Keratinocyte (primary cell): ENCODE measurements around the gene NCAPG. TPM values are rescaled to one million over a fixed set of nuclear protein-coding genes. Genes with fewer than 3 reads are reported as not detected.
"Not testable (repeated sequence)": the region's sequence is repeated elsewhere in the genome, so short reads cannot be mapped to it uniquely, and the experiment has no call there.

ENCODE experiments used
- DNase-seq: peaks from one replicate; pipeline ENCODE4 v3.0.0-alpha.2; 2011; ENCODE audit warnings: low read depth, missing footprints, low spot score
- FAIRE-seq: peaks from 2 replicates; lab custom pipeline; 2011; peaks lifted over from hg19 to GRCh38; lab: Jason Lieb, UNC
- H2AFZ ChIP-seq: 2 replicates; pipeline ENCODE4 v1.6.0; 2012; ENCODE audit warnings: low read length, control low read depth, inconsistent platforms; ENCODE audit not compliant: control insufficient read depth
- H3K27ac ChIP-seq: 2 replicates; pipeline ENCODE4 v1.5.1; 2011; ENCODE audit warnings: low read length; ENCODE audit not compliant: control insufficient read depth, insufficient read depth
- H3K27me3 ChIP-seq: 3 replicates; pipeline ENCODE4 v1.6.0; 2011; ENCODE audit warnings: low read length; ENCODE audit not compliant: control insufficient read depth, insufficient read depth; ENCODE audit errors: extremely low read depth
- H3K36me3 ChIP-seq, 2 experiments: 2 replicates in 1 of 2; 3 replicates in 1 of 2; pipeline ENCODE4 v1.5.1; 2011; ENCODE audit warnings: low read length in 2 of 2, mild to moderate bottlenecking in 1 of 2; ENCODE audit not compliant: control insufficient read depth in 2 of 2, insufficient read depth in 2 of 2; ENCODE audit errors: extremely low read depth in 1 of 2
- H3K4me1 ChIP-seq: 3 replicates; pipeline ENCODE4 v1.5.1; 2011; ENCODE audit warnings: low read length; ENCODE audit not compliant: control insufficient read depth, insufficient read depth; ENCODE audit errors: extremely low read depth
- H3K4me2 ChIP-seq: 3 replicates; pipeline ENCODE4 v1.6.0; 2011; ENCODE audit warnings: low read depth, low read length; ENCODE audit not compliant: control insufficient read depth, insufficient read depth; ENCODE audit errors: extremely low read depth
- H3K4me3 ChIP-seq, 3 experiments: fragments of 200-600 bp in 1 of 3; sonication (generic) in 1 of 3; 2 replicates in 2 of 3; 3 replicates in 1 of 3; pipeline ENCODE4 v1.5.1; 2011 to 2016; ENCODE audit warnings: low read length in 3 of 3, mild to moderate bottlenecking in 3 of 3, control low read depth in 2 of 3, inconsistent platforms in 1 of 3, low read depth in 1 of 3, mixed read lengths in 1 of 3, mixed run types in 1 of 3, moderate library complexity in 1 of 3; ENCODE audit not compliant: control insufficient read depth in 2 of 3, insufficient read depth in 2 of 3; ENCODE audit errors: extremely low read depth in 1 of 3
- H3K79me2 ChIP-seq: 2 replicates; pipeline ENCODE4 v1.6.0; 2012; ENCODE audit warnings: low read length; ENCODE audit not compliant: control insufficient read depth, insufficient read depth
- H3K9ac ChIP-seq: 3 replicates; pipeline ENCODE4 v1.6.0; 2011; ENCODE audit warnings: low read length; ENCODE audit not compliant: control insufficient read depth, insufficient read depth; ENCODE audit errors: extremely low read depth
- H3K9me1 ChIP-seq: 3 replicates; pipeline ENCODE4 v1.6.0; 2011; ENCODE audit warnings: low read length; ENCODE audit not compliant: control insufficient read depth, insufficient read depth; ENCODE audit errors: extremely low read depth
- H3K9me3 ChIP-seq: 2 replicates; pipeline ENCODE4 v1.5.1; 2012; ENCODE audit warnings: low read depth, low read length; ENCODE audit not compliant: control insufficient read depth
- H4K20me1 ChIP-seq: 3 replicates; pipeline ENCODE4 v1.6.0; 2011; ENCODE audit warnings: low read length; ENCODE audit not compliant: control insufficient read depth, insufficient read depth; ENCODE audit errors: extremely low read depth
- CTCF ChIP-seq, 3 experiments: IDR thresholded peaks in 1 of 3; conservative IDR thresholded peaks in 1 of 3; optimal IDR thresholded peaks in 1 of 3; 2 replicates in 2 of 3; 3 replicates in 1 of 3; pipeline versions ENCODE3 to v1.5.1; 2011; ENCODE audit warnings: low read length in 3 of 3, mild to moderate bottlenecking in 3 of 3, moderate library complexity in 2 of 3, control low read depth in 1 of 3, inconsistent platforms in 1 of 3; ENCODE audit not compliant: insufficient read depth in 2 of 3; ENCODE audit errors: extremely low read depth in 1 of 3
- EZH2 ChIP-seq: IDR thresholded peaks from one replicate; pipeline ENCODE4 v1.6.1; 2012; ENCODE audit warnings: inconsistent platforms, mild to moderate bottlenecking, low read length, moderate library complexity
- dilution Hi-C: fragments of 300-500 bp; cut with MboI; formaldehyde crosslinking; loops from one replicate; pipeline ENCODE4 v1.7.0; 2020; ENCODE audit warnings: low sequenced_read_pairs; ENCODE audit not compliant: extremely low pct_ligation_motif_present
- polyA plus RNA-seq, 5 experiments: library from polyadenylated mRNA; depleted of rRNA in 3 of 5; stranded (reverse) in 3 of 5; stranded (forward) in 1 of 5; unstranded in 1 of 5; fragments of >200 nt; gene quantifications; 1 replicate in 1 of 5; 2 replicates in 3 of 5; 3 replicates in 1 of 5; pipeline versions ENCODE4 v1.2.1 to v1.2.3, GENCODE V29; 2011 to 2012; ENCODE audit warnings: missing spikeins in 2 of 5, low read depth in 1 of 5, low replicate concordance in 1 of 5

Gene NCAPG
- polyA plus RNA-seq, 1 donor (not counting 4 experiments of a cell fraction or from before 2014, with no cell fraction given) = 18.0 TPM

GRCh38 chr4:17823871-17824669 lies 13.3 kb downstream of the NCAPG start:
- Histone ChIP-seq H3K4me1 (no peaks in the 10 kb centered on the region), H3K79me2 (peaks cover 2% of the 10 kb centered on the region), H4K20me1 (no peaks in the 10 kb centered on the region), H3K4me2 (no peak overlapping the region), H3K4me3 (no peak overlapping the region), H3K27me3 (no peaks in the 10 kb centered on the region), H3K9me3 (no peaks in the 10 kb centered on the region), H2AFZ (no peak overlapping the region), H3K36me3 (peaks cover 0 to 5% of the 10 kb centered on the region in 2 experiments), H3K9ac (no peak overlapping the region), H3K9me1 (no peaks in the 10 kb centered on the region), H3K27ac (no peak overlapping the region)
- FAIRE-seq = no peak
- dilution Hi-C loops = no loop called here
- DNase-seq = no peak
- TF ChIP-seq EZH2 (no peak), CTCF (optimal IDR thresholded peaks at IDR 0.05 in 1 of 3, IDR thresholded peaks at IDR 0.05 in 1 of 3, conservative IDR thresholded peaks at IDR 0.05 in 1 of 3; ENCODE audit: extremely low read depth in 1 of 3, insufficient read depth in 2 of 3, low read length in 3 of 3) (no peak)

- DNase-seq (no peak), FAIRE-seq (peak; percentile 36)
- no peaks in the 10 kb centered on the region for H3K9me3 ChIP-seq
- TF ChIP-seq CTCF (optimal IDR thresholded peaks at IDR 0.05 in 1 of 3, IDR thresholded peaks at IDR 0.05 in 1 of 3, conservative IDR thresholded peaks at IDR 0.05 in 1 of 3; ENCODE audit: extremely low read depth in 1 of 3, insufficient read depth in 2 of 3, low read length in 3 of 3) (no peak), EZH2 (no peak)
- no peaks in the 10 kb centered on the region for H3K9me1 ChIP-seq
- H3K36me3 ChIP-seq = no peaks in the 10 kb centered on the region
- no peaks in the 10 kb centered on the region for H3K79me2 ChIP-seq
- dilution Hi-C loops = no loop called here
- no peak overlapping the region for H3K4me3 ChIP-seq
- H3K27me3 ChIP-seq = no peaks in the 10 kb centered on the region
- no peak overlapping the region for H3K9ac ChIP-seq
- no peak overlapping the region for H3K4me2 ChIP-seq
- H2AFZ ChIP-seq = no peak overlapping the region
- H3K27ac ChIP-seq = no peak overlapping the region
- H4K20me1 ChIP-seq = no peaks in the 10 kb centered on the region
- no peaks in the 10 kb centered on the region for H3K4me1 ChIP-seq
Observed at GRCh38 chr4:17846266-17846665, 35.5 kb downstream of the NCAPG start.

GRCh38 chr4:17850295-17850694 lies 39.5 kb downstream of the NCAPG start:
- H2AFZ ChIP-seq, H3K36me3 ChIP-seq, H3K27ac ChIP-seq, H3K79me2 ChIP-seq, H3K4me2 ChIP-seq, H3K27me3 ChIP-seq, H4K20me1 ChIP-seq, H3K9me3 ChIP-seq, H3K9ac ChIP-seq, H3K4me1 ChIP-seq, H3K9me1 ChIP-seq, H3K4me3 ChIP-seq, DNase-seq, FAIRE-seq, dilution Hi-C loops: not testable (repeated sequence)
